Psoas muscle (tissue), 8 donors: Measurements from ENCODE around the gene CTCFL. TPM values are rescaled to one million over a fixed set of nuclear protein-coding genes. Genes with fewer than 3 reads are reported as not detected.

Experiments used
- ATAC-seq, 4 donors: fragments of 200-7000 bp; cut with Tn5 transposase; one replicate each; pipeline ENCODE4 v1.9.1; 2020; ENCODE audit warnings: moderate library complexity in 3 of 4, mild to moderate bottlenecking in 2 of 4
- DNase-seq, 2 donors: peaks; one replicate each; pipeline ENCODE4 v3.0.0-alpha.2; 2020
- H3K27ac ChIP-seq: fragments of 200-600 bp; one replicate; pipeline ENCODE4 v1.8.0; 2022
- H3K27me3 ChIP-seq, 3 donors: fragments of 200-600 bp in 1 of 3; one replicate each; pipeline versions ENCODE4 v1.6.1 to v1.8.0; 2013 to 2022; ENCODE audit warnings: low read length in 2 of 3, mild to moderate bottlenecking in 2 of 3, moderate library complexity in 1 of 3; ENCODE audit not compliant: insufficient read depth in 3 of 3
- H3K36me3 ChIP-seq, 2 donors: fragments of 200-600 bp in 1 of 2; one replicate each; pipeline versions ENCODE4 v1.6.1 to v1.8.0; 2013 to 2022; ENCODE audit warnings: low read depth in 1 of 2, mild to moderate bottlenecking in 1 of 2, moderate library complexity in 1 of 2; ENCODE audit not compliant: insufficient read depth in 1 of 2
- H3K4me1 ChIP-seq: fragments of 200-600 bp; one replicate; pipeline ENCODE4 v1.8.0; 2022
- H3K4me3 ChIP-seq: fragments of 200-600 bp; one replicate; pipeline ENCODE4 v1.8.0; 2022; ENCODE audit warnings: mild to moderate bottlenecking
- H3K9me3 ChIP-seq: fragments of 200-600 bp; one replicate; pipeline ENCODE4 v1.8.0; 2022
- CTCF ChIP-seq: fragments of 200-600 bp; IDR thresholded peaks from one replicate; pipeline ENCODE4 v1.8.0; 2022; ENCODE audit warnings: antibody characterized with exemption
- WGBS, 3 donors: extraction: QIAGEN DNeasy Blood & Tissue Kit; methylation state at CpG; one replicate each; pipeline versions ENCODE4 v1.1.6 to v1.1.7; 2013; 5-methylcytosine and 5-hydroxymethylcytosine counted together
- intact Hi-C, 2 donors: fragments of 100-400 bp; cut with DNase I; formaldehyde crosslinking; loops; one replicate each; pipeline versions ENCODE4 v1.11.0 to v1.14.2; 2022
- polyA plus RNA-seq, 3 donors: library from polyadenylated mRNA; stranded (reverse); fragments of 200-250 nt; gene quantifications; one replicate each; pipeline ENCODE4 v1.2.3, GENCODE V29; 2013
- total RNA-seq, 4 donors: library from RNA; stranded (reverse); fragmentation: NEBNext Ultra II Directional in 2 of 4; extraction: Animal tissue kit (Norgen Biotek cat#: 25700) in 2 of 4; gene quantifications; one replicate each; pipeline versions ENCODE4 v1.2.1 to v1.2.4, GENCODE V29; 2021 to 2023
- donor health status: healthy with polysubstance abuse.
- donor health status: DM: no; HTN: no; CAD: no; lungs with moderate emphysema.
- donor health status: Bipolar disorder and iron deficiency.
- donor health status: healthy.
- donor health status: DM: yes; HTN: yes; CAD: no.
- donor health status: DM: no; HTN: no; CAD: no.
- donor health status: DM: no; HTN: no; CAD: no.
- donor health status: DM: yes; HTN: yes; CAD: no.

CTCFL gene
- total and polyA plus RNA-seq, 7 donors = not detected

GRCh38 chr20:57567471-57568079 lies 42.6 kb upstream of the CTCFL start:
- no peak for DNase-seq
- Histone ChIP-seq H3K27me3 (peaks cover 0 to 39% (median 9%) of the 10 kb centered on the region in 3 donors), H3K4me1 (no peaks in the 10 kb centered on the region), H3K9me3 (no peaks in the 10 kb centered on the region), H3K36me3 (no peaks in the 10 kb centered on the region), H3K27ac (no peak overlapping the region), H3K4me3 (no peak overlapping the region)
- intact Hi-C loops = no loop called here
- ATAC-seq = no peak
- TF ChIP-seq CTCF = no peak
- WGBS, 3 donors = 69 to 81% (median 77%) methylated on average over 9 of the region's 9 CpGs

GRCh38 chr20:57566803-57567459 lies 42.0 kb upstream of the CTCFL start:
- Histone ChIP-seq H3K27me3 (peaks cover 0 to 42% (median 7%) of the 10 kb centered on the region in 3 donors), H3K27ac (no peak overlapping the region), H3K4me1 (no peaks in the 10 kb centered on the region), H3K4me3 (no peak overlapping the region), H3K36me3 (no peaks in the 10 kb centered on the region), H3K9me3 (no peaks in the 10 kb centered on the region)
- ATAC-seq (no peak), DNase-seq (no peak)
- no peak for TF ChIP-seq CTCF
- intact Hi-C loops = no loop called here
- WGBS, 3 donors = 75 to 77% (median 77%) methylated on average over 10 of the region's 10 CpGs

- Histone ChIP-seq H3K27me3 (peaks cover 0 to 42% (median 6%) of the 10 kb centered on the region in 3 donors), H3K9me3 (no peaks in the 10 kb centered on the region), H3K4me1 (no peaks in the 10 kb centered on the region), H3K4me3 (no peak overlapping the region), H3K36me3 (no peaks in the 10 kb centered on the region), H3K27ac (no peak overlapping the region)
- intact Hi-C loops = no loop called here
- ATAC-seq (no peak), DNase-seq (no peak)
- TF ChIP-seq CTCF = no peak
- 20 to 36% (median 23%) methylated on average over 1 of the region's 1 CpG for WGBS, 3 donors
Measured at GRCh38 chr20:57566399-57566798, 41.5 kb upstream of the CTCFL start.

- H3K4me3 ChIP-seq = no peak overlapping the region
- H3K4me1 ChIP-seq = no peaks in the 10 kb centered on the region
- intact Hi-C loops = no loop called here
- DNase-seq (no peak), ATAC-seq (no peak)
- H3K36me3 ChIP-seq = no peaks in the 10 kb centered on the region
- 89 to 92% (median 91%) methylated on average over 11 of the region's 11 CpGs for WGBS, 3 donors
- peaks cover 0 to 47% (median 5%) of the 10 kb centered on the region in 3 donors for H3K27me3 ChIP-seq
- no peak overlapping the region for H3K27ac ChIP-seq
- no peak for TF ChIP-seq CTCF
- H3K9me3 ChIP-seq = no peaks in the 10 kb centered on the region
Measured at GRCh38 chr20:57564951-57565642, 40.2 kb upstream of the CTCFL start.
